ENCODE data around the gene CCDC87.

Gene CCDC87

GRCh38 chr11:66579017-66579606, 13.8 kb downstream of the CCDC87 start:
- ATAC-seq: peak; percentile 98

GRCh38 chr11:66570850-66571180, 22.0 kb downstream of the CCDC87 start:
- Mint-ChIP-seq H3K27me3 (peaks cover 6% of the 10 kb centered on the region), H3K9me3 (no peaks in the 10 kb centered on the region), H3K36me3 (ENCODE audit: low read depth) (no peaks in the 10 kb centered on the region), H3K4me1 (peaks cover 12% of the 10 kb centered on the region), H3K4me3 (no peak overlapping the region), H3K27ac (no peak overlapping the region)
- no peak for ATAC-seq
- no peak for DNase-seq

More at GRCh38 chr11:66579017-66579606, 13.8 kb downstream of the CCDC87 start:
- Mint-ChIP-seq H3K27ac (peak overlapping the region; percentile 12), H3K9me3 (peaks cover 5% of the 10 kb centered on the region), H3K4me1 (peaks cover 17% of the 10 kb centered on the region), H3K36me3 (ENCODE audit: low read depth) (no peaks in the 10 kb centered on the region), H3K4me3 (no peak overlapping the region), H3K27me3 (peaks cover 2% of the 10 kb centered on the region)
- DNase-seq: peak; percentile 90

- Mint-ChIP-seq H3K27me3 (peaks cover 6% of the 10 kb centered on the region), H3K4me1 (peaks cover 12% of the 10 kb centered on the region), H3K36me3 (ENCODE audit: low read depth) (no peaks in the 10 kb centered on the region), H3K4me3 (no peak overlapping the region), H3K27ac (no peak overlapping the region), H3K9me3 (no peaks in the 10 kb centered on the region)
- DNase-seq: no peak
- no peak for ATAC-seq
These were observed 22.6 kb downstream of the CCDC87 start for GRCh38 chr11:66570079-66570849.

- Mint-ChIP-seq H3K9me3 (no peaks in the 10 kb centered on the region), H3K4me1 (peaks cover 12% of the 10 kb centered on the region), H3K27ac (no peak overlapping the region), H3K36me3 (ENCODE audit: low read depth) (no peaks in the 10 kb centered on the region), H3K27me3 (peaks cover 6% of the 10 kb centered on the region), H3K4me3 (no peak overlapping the region)
- no peak for ATAC-seq
- DNase-seq: no peak
These were observed 23.8 kb downstream of the CCDC87 start for GRCh38 chr11:66569076-66569475.

- H3K27me3 Mint-ChIP-seq: peaks cover 6% of the 10 kb centered on the region
- peak; percentile 88 for ATAC-seq
- no peaks in the 10 kb centered on the region for H3K36me3 Mint-ChIP-seq (ENCODE audit: low read depth)
- H3K9me3 Mint-ChIP-seq: no peaks in the 10 kb centered on the region
- peak within 1 kb of the TSS; percentile 60 for H3K27ac Mint-ChIP-seq
- DNase-seq: peak; percentile 76
- peak within 1 kb of the TSS; percentile 77 for H3K4me3 Mint-ChIP-seq
- peaks cover 12% of the 10 kb centered on the region for H3K4me1 Mint-ChIP-seq
These were observed 24.5 kb downstream of the CCDC87 start, which contains the start of gene CTSF for GRCh38 chr11:66568124-66568916. Gene CTSF (minus strand): TSS chr11:66568606. CDS start chr11:66568486, 120 bp downstream.

- DNase-seq: no peak
- H3K4me3 Mint-ChIP-seq: peak overlapping the region; percentile 67
- H3K27me3 Mint-ChIP-seq: peaks cover 6% of the 10 kb centered on the region
- no peaks in the 10 kb centered on the region for H3K9me3 Mint-ChIP-seq
- peaks cover 12% of the 10 kb centered on the region for H3K4me1 Mint-ChIP-seq
- no peaks in the 10 kb centered on the region for H3K36me3 Mint-ChIP-seq (ENCODE audit: low read depth)
- no peak for ATAC-seq
- H3K27ac Mint-ChIP-seq: no peak overlapping the region
These were observed 25.1 kb downstream of the CCDC87 start for GRCh38 chr11:66567787-66568123.

GRCh38 chr11:66566221-66566620, 26.6 kb downstream of the CCDC87 start:
- Mint-ChIP-seq H3K27me3 (peaks cover 6% of the 10 kb centered on the region), H3K4me3 (no peak overlapping the region), H3K9me3 (no peaks in the 10 kb centered on the region), H3K27ac (no peak overlapping the region), H3K4me1 (peaks cover 12% of the 10 kb centered on the region), H3K36me3 (ENCODE audit: low read depth) (no peaks in the 10 kb centered on the region)
- no peak for ATAC-seq
- no peak for DNase-seq

- no peaks in the 10 kb centered on the region for H3K36me3 Mint-ChIP-seq (ENCODE audit: low read depth)
- ATAC-seq (no peak), DNase-seq (no peak)
- peaks cover 7% of the 10 kb centered on the region for H3K27me3 Mint-ChIP-seq
- peaks cover 12% of the 10 kb centered on the region for H3K4me1 Mint-ChIP-seq
- H3K4me3 Mint-ChIP-seq: no peak overlapping the region
- H3K27ac Mint-ChIP-seq: no peak overlapping the region
- H3K9me3 Mint-ChIP-seq: no peaks in the 10 kb centered on the region
These were observed 27.9 kb downstream of the CCDC87 start for GRCh38 chr11:66564984-66565383.

- Mint-ChIP-seq H3K27ac (no peak overlapping the region), H3K4me3 (no peak overlapping the region), H3K36me3 (ENCODE audit: low read depth) (no peaks in the 10 kb centered on the region), H3K4me1 (peaks cover 12% of the 10 kb centered on the region), H3K9me3 (no peaks in the 10 kb centered on the region), H3K27me3 (peaks cover 7% of the 10 kb centered on the region)
- no peak for ATAC-seq
- no peak for DNase-seq
These were observed 28.3 kb downstream of the CCDC87 start for GRCh38 chr11:66564538-66564937.

GRCh38 chr11:66563832-66564231, 29.0 kb downstream of the CCDC87 start:
- no peak for ATAC-seq
- Mint-ChIP-seq H3K27me3 (peaks cover 11% of the 10 kb centered on the region), H3K9me3 (no peaks in the 10 kb centered on the region), H3K36me3 (ENCODE audit: low read depth) (no peaks in the 10 kb centered on the region), H3K27ac (no peak overlapping the region), H3K4me3 (no peak overlapping the region), H3K4me1 (peaks cover 13% of the 10 kb centered on the region)
- DNase-seq: no peak

GRCh38 chr11:66562907-66563583, 29.8 kb downstream of the CCDC87 start:
- Mint-ChIP-seq H3K27me3 (peaks cover 16% of the 10 kb centered on the region), H3K9me3 (no peaks in the 10 kb centered on the region), H3K27ac (no peak overlapping the region)

GRCh38 chr11:66562275-66562674, 30.6 kb downstream of the CCDC87 start:
- no peaks in the 10 kb centered on the region for H3K36me3 Mint-ChIP-seq (ENCODE audit: low read depth)
- ATAC-seq (no peak), DNase-seq (no peak)
- H3K27me3 Mint-ChIP-seq: peaks cover 20% of the 10 kb centered on the region
- peaks cover 8% of the 10 kb centered on the region for H3K4me1 Mint-ChIP-seq
- H3K4me3 Mint-ChIP-seq: no peak overlapping the region
- no peaks in the 10 kb centered on the region for H3K9me3 Mint-ChIP-seq
- no peak overlapping the region for H3K27ac Mint-ChIP-seq

More at GRCh38 chr11:66562907-66563583, 29.8 kb downstream of the CCDC87 start:
- Mint-ChIP-seq H3K4me3 (no peak overlapping the region), H3K4me1 (peaks cover 12% of the 10 kb centered on the region), H3K36me3 (ENCODE audit: low read depth) (no peaks in the 10 kb centered on the region)
- ATAC-seq: no peak
- no peak for DNase-seq

- ATAC-seq (no peak), DNase-seq (no peak)
- H3K9me3 Mint-ChIP-seq: no peaks in the 10 kb centered on the region
- H3K27me3 Mint-ChIP-seq: peaks cover 22% of the 10 kb centered on the region
- no peak overlapping the region for H3K4me3 Mint-ChIP-seq
- no peaks in the 10 kb centered on the region for H3K36me3 Mint-ChIP-seq (ENCODE audit: low read depth)
- H3K27ac Mint-ChIP-seq: no peak overlapping the region
- peaks cover 6% of the 10 kb centered on the region for H3K4me1 Mint-ChIP-seq
These were observed 31.0 kb downstream of the CCDC87 start for GRCh38 chr11:66561975-66562248.

GRCh38 chr11:66561178-66561974, 31.5 kb downstream of the CCDC87 start:
- H3K4me3 Mint-ChIP-seq: no peak overlapping the region
- H3K4me1 Mint-ChIP-seq: peaks cover 6% of the 10 kb centered on the region

More at GRCh38 chr11:66561178-66561974, 31.5 kb downstream of the CCDC87 start:
- Mint-ChIP-seq H3K27me3 (peaks cover 22% of the 10 kb centered on the region), H3K27ac (no peak overlapping the region), H3K9me3 (no peaks in the 10 kb centered on the region), H3K36me3 (ENCODE audit: low read depth) (no peaks in the 10 kb centered on the region)
- DNase-seq (no peak), ATAC-seq (no peak)

All from activated naive CD8-positive, alpha-beta T cell treated with anti-CD3 and anti-CD28 coated beads, Interleukin-2, amount 50 U/mL, for 24 hours (primary cell).